GM23338 (cell line): ENCODE measurements around the gene SPINT1. TPM values are rescaled to one million over a fixed set of nuclear protein-coding genes. Genes with fewer than 3 reads are reported as not detected.

Experiments
- ATAC-seq: fragments of 200-7000 bp; cut with Tn5 transposase; 3 replicates; pipeline ENCODE4 v1.9.1; 2020
- DNase-seq: peaks from one replicate; pipeline ENCODE4 v3.0.0-alpha.2; 2015; ENCODE audit warnings: low spot score
- H2AFZ ChIP-seq: fragments of 200-600 bp; sonication (generic); 2 replicates; pipeline ENCODE4 v1.8.0; 2016; ENCODE audit warnings: antibody characterized with exemption, mild to moderate bottlenecking, moderate library complexity
- H3F3A ChIP-seq: fragments of 200-600 bp; sonication (generic); replicated peaks from 2 replicates; pipeline ENCODE4 v1.8.0; 2017; ENCODE audit warnings: antibody characterized with exemption, mixed run types, low read depth
- H3K27ac ChIP-seq: fragments of 200-600 bp; sonication (generic); 2 replicates; pipeline ENCODE4 v1.6.1; 2016; ENCODE audit warnings: low read depth
- H3K27me3 ChIP-seq: fragments of 200-600 bp; sonication (generic); 2 replicates; pipeline ENCODE4 v1.8.0; 2016; ENCODE audit warnings: mild to moderate bottlenecking, mixed run types, moderate library complexity; ENCODE audit not compliant: insufficient read depth
- H3K36me3 ChIP-seq: fragments of 200-600 bp; sonication (generic); 2 replicates; pipeline ENCODE4 v1.8.0; 2016; ENCODE audit warnings: mild to moderate bottlenecking; ENCODE audit not compliant: insufficient read depth
- H3K4me1 ChIP-seq: fragments of 200-600 bp; sonication (generic); 2 replicates; pipeline ENCODE4 v1.8.0; 2016; ENCODE audit warnings: mild to moderate bottlenecking, moderate library complexity; ENCODE audit not compliant: insufficient read depth
- H3K4me2 ChIP-seq: fragments of 200-600 bp; sonication (generic); 2 replicates; pipeline ENCODE4 v1.7.1; 2017; ENCODE audit warnings: mixed run types
- H3K4me3 ChIP-seq: fragments of 200-600 bp; sonication (generic); 2 replicates; pipeline ENCODE4 v1.6.1; 2016; ENCODE audit warnings: mixed run types
- H3K79me2 ChIP-seq: fragments of 200-600 bp; sonication (generic); replicated peaks from 2 replicates; pipeline ENCODE4 v1.8.0; 2017; ENCODE audit warnings: mild to moderate bottlenecking; ENCODE audit not compliant: insufficient read depth
- H3K9me2 ChIP-seq: fragments of 200-600 bp; sonication (generic); 2 replicates; pipeline ENCODE4 v1.8.0; 2017; ENCODE audit not compliant: insufficient read depth
- H4K20me1 ChIP-seq: fragments of 200-600 bp; sonication (generic); replicated peaks from 2 replicates; pipeline ENCODE4 v1.8.0; 2017; ENCODE audit warnings: mild to moderate bottlenecking; ENCODE audit not compliant: insufficient read depth
- H3K27ac Mint-ChIP-seq: 2 replicates; pipeline ENCODE4 v1.8.0; 2020; ENCODE audit warnings: inconsistent platforms, mild to moderate bottlenecking, moderate library complexity, mixed read lengths
- H3K27me3 Mint-ChIP-seq: 3 replicates; pipeline ENCODE4 v1.8.0; 2022; ENCODE audit warnings: low read depth, mild to moderate bottlenecking, moderate library complexity, mixed read lengths, inconsistent platforms; ENCODE audit not compliant: insufficient read depth, poor library complexity
- H3K36me3 Mint-ChIP-seq: 3 replicates; pipeline ENCODE4 v1.8.0; 2021; ENCODE audit warnings: low read depth, mild to moderate bottlenecking, inconsistent platforms, moderate library complexity, mixed read lengths
- H3K4me1 Mint-ChIP-seq: 3 replicates; pipeline ENCODE4 v1.8.0; 2020; ENCODE audit warnings: mild to moderate bottlenecking, inconsistent platforms, mixed read lengths
- H3K4me3 Mint-ChIP-seq: 3 replicates; pipeline ENCODE4 v1.8.0; 2021; ENCODE audit warnings: moderate library complexity, mild to moderate bottlenecking, inconsistent platforms, mixed read lengths
- H3K9me3 Mint-ChIP-seq: 3 replicates; pipeline ENCODE4 v1.8.0; 2020; ENCODE audit warnings: moderate library complexity, mild to moderate bottlenecking, inconsistent platforms, mixed read lengths
- CREB1 ChIP-seq: fragments of 250-450 bp; sonication (Bioruptor Pico); IDR thresholded peaks from 2 replicates; pipeline ENCODE4 v1.5.0; 2020; ENCODE audit warnings: low read depth, mild to moderate bottlenecking, moderate library complexity
- EZH2 ChIP-seq: fragments of 200-600 bp; sonication (generic); IDR thresholded peaks from one replicate; pipeline ENCODE4 v1.8.0; 2017; ENCODE audit warnings: antibody characterized with exemption, mild to moderate bottlenecking, low read depth; ENCODE audit not compliant: unreplicated experiment
- EZH2phosphoT487 ChIP-seq: fragments of 200-600 bp; sonication (generic); IDR thresholded peaks from one replicate; pipeline ENCODE4 v1.8.1; 2018; ENCODE audit warnings: antibody characterized with exemption; ENCODE audit not compliant: unreplicated experiment
- NANOG ChIP-seq: IDR thresholded peaks from 2 replicates; pipeline ENCODE4 v1.6.1; 2016; ENCODE audit warnings: antibody characterized with exemption, borderline replicate concordance
- POLR2AphosphoS5 ChIP-seq: IDR thresholded peaks from 2 replicates; pipeline ENCODE4 v1.6.1; 2016; ENCODE audit warnings: antibody characterized with exemption, low read depth
- STAT1 ChIP-seq: IDR thresholded peaks from one replicate; pipeline ENCODE4 v1.6.1; 2016; ENCODE audit warnings: antibody characterized with exemption; ENCODE audit not compliant: unreplicated experiment
- ZNF114 ChIP-seq: fragments of 250-450 bp; sonication (Bioruptor Pico); IDR thresholded peaks from 2 replicates; pipeline ENCODE4 v1.5.0; 2020; ENCODE audit warnings: mild to moderate bottlenecking, moderate library complexity
- polyA plus RNA-seq: library from polyadenylated mRNA; unstranded; fragments of >200 nt; fragmentation: Nextera tagmentation; extraction: Ambion mirVana; gene quantifications from 2 replicates; pipeline ENCODE4 v1.2.1, GENCODE V29; 2016
- total RNA-seq: library from RNA; depleted of rRNA; stranded (reverse); fragments of >200 nt; shearing (Covaris generic); gene quantifications from 2 replicates; pipeline ENCODE4 v1.2.3, GENCODE V29; 2014
- TF ChIP-seq, protein P1 (sequence below): IDR thresholded peaks from one replicate; pipeline ENCODE4 v1.6.1; 2018; ENCODE audit warnings: antibody characterized with exemption; ENCODE audit not compliant: unreplicated experiment
- TF ChIP-seq, protein P2 (sequence below), 2 experiments: fragments of 200-600 bp in 1 of 2; sonication (generic) in 1 of 2; conservative IDR thresholded peaks; 2 replicates each; pipeline versions ENCODE4 v1.5.1 to v1.6.1; 2016 to 2017; ENCODE audit warnings: antibody characterized with exemption in 2 of 2, low read depth in 2 of 2, mild to moderate bottlenecking in 2 of 2, moderate library complexity in 1 of 2
- TF ChIP-seq, protein P3 (sequence below): fragments of 250-450 bp; sonication (Bioruptor Pico); IDR thresholded peaks from 2 replicates; pipeline ENCODE4 v1.5.0; 2020; ENCODE audit warnings: mild to moderate bottlenecking, moderate library complexity

SPINT1 gene
- total and polyA plus RNA-seq, 2 experiments from 2014 or later, result 41.3 to 253 TPM

GRCh38 chr15:40857601-40858341 lies 13.9 kb downstream of the SPINT1 start:
- Mint-ChIP-seq H3K27ac (peak overlapping the region; percentile 87), H3K9me3 (no peaks in the 10 kb centered on the region), H3K4me3 (no peak overlapping the region; the same call in 2 of the 3 replicates), H3K4me1 (peaks cover 27% of the 10 kb centered on the region), H3K27me3 (peaks cover 10% of the 10 kb centered on the region), H3K36me3 (peaks cover 43% of the 10 kb centered on the region)
- Histone ChIP-seq H3K36me3 (peaks cover 4% of the 10 kb centered on the region), H2AFZ (no peak overlapping the region), H3K9me2 (no peaks in the 10 kb centered on the region), H3K4me1 (no peaks in the 10 kb centered on the region; the same call in 1 of the 2 replicates), H3K79me2 (no peaks in the 10 kb centered on the region), H3K4me3 (no peak overlapping the region), H3K27ac (peak overlapping the region; percentile 59), H3F3A (peaks cover 17% of the 10 kb centered on the region), H3K27me3 (no peaks in the 10 kb centered on the region), H3K4me2 (no peak overlapping the region), H4K20me1 (peaks cover 3% of the 10 kb centered on the region)
- DNase-seq (peak; percentile 87), ATAC-seq (peak; percentile 75)
- TF ChIP-seq ZNF114, result no peak
- no peak for TF ChIP-seq POLR2AphosphoS5
- TF ChIP-seq CREB1 (CRISPR knock-in tag), result no peak
- TF ChIP-seq EZH2phosphoT487, result no peak
- TF ChIP-seq NANOG, result no peak
- TF ChIP-seq, protein P1, sequence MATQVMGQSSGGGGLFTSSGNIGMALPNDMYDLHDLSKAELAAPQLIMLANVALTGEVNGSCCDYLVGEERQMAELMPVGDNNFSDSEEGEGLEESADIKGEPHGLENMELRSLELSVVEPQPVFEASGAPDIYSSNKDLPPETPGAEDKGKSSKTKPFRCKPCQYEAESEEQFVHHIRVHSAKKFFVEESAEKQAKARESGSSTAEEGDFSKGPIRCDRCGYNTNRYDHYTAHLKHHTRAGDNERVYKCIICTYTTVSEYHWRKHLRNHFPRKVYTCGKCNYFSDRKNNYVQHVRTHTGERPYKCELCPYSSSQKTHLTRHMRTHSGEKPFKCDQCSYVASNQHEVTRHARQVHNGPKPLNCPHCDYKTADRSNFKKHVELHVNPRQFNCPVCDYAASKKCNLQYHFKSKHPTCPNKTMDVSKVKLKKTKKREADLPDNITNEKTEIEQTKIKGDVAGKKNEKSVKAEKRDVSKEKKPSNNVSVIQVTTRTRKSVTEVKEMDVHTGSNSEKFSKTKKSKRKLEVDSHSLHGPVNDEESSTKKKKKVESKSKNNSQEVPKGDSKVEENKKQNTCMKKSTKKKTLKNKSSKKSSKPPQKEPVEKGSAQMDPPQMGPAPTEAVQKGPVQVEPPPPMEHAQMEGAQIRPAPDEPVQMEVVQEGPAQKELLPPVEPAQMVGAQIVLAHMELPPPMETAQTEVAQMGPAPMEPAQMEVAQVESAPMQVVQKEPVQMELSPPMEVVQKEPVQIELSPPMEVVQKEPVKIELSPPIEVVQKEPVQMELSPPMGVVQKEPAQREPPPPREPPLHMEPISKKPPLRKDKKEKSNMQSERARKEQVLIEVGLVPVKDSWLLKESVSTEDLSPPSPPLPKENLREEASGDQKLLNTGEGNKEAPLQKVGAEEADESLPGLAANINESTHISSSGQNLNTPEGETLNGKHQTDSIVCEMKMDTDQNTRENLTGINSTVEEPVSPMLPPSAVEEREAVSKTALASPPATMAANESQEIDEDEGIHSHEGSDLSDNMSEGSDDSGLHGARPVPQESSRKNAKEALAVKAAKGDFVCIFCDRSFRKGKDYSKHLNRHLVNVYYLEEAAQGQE, result no peak
- TF ChIP-seq, protein P2, sequence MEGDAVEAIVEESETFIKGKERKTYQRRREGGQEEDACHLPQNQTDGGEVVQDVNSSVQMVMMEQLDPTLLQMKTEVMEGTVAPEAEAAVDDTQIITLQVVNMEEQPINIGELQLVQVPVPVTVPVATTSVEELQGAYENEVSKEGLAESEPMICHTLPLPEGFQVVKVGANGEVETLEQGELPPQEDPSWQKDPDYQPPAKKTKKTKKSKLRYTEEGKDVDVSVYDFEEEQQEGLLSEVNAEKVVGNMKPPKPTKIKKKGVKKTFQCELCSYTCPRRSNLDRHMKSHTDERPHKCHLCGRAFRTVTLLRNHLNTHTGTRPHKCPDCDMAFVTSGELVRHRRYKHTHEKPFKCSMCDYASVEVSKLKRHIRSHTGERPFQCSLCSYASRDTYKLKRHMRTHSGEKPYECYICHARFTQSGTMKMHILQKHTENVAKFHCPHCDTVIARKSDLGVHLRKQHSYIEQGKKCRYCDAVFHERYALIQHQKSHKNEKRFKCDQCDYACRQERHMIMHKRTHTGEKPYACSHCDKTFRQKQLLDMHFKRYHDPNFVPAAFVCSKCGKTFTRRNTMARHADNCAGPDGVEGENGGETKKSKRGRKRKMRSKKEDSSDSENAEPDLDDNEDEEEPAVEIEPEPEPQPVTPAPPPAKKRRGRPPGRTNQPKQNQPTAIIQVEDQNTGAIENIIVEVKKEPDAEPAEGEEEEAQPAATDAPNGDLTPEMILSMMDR (conservative IDR thresholded peaks at IDR 0.05; ENCODE audit: low read depth in 2 of 2), result peak; percentile 92 to 94

DNA sequence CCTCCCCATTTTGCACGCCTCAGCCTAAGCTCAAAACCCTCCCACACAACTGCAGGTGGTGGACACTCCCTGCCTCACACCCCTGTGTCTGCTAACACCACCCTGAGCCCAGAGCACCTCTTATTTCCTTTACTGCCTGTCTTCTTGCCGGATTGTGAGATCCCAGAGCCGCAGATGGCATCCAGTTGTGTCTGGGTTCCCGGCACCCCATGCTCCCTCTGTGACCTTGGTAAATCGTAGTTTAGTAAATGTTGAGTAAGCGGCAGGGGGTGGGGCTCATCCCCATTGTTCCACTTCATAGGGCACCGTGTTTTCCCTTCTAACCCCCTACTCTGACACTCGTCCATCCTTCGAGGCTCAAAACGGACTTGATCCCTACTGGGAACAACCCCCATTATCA lies 14.9 kb downstream of the SPINT1 start:
- Histone ChIP-seq H3F3A (peaks cover 17% of the 10 kb centered on the region), H3K4me1 (no peaks in the 10 kb centered on the region; the same call in 1 of the 2 replicates), H3K4me3 (no peak overlapping the region), H4K20me1 (peaks cover 3% of the 10 kb centered on the region), H3K4me2 (no peak overlapping the region), H2AFZ (no peak overlapping the region), H3K27ac (no peak overlapping the region), H3K9me2 (no peaks in the 10 kb centered on the region), H3K36me3 (peaks cover under 1% of the 10 kb centered on the region), H3K27me3 (no peaks in the 10 kb centered on the region), H3K79me2 (no peaks in the 10 kb centered on the region)
- Mint-ChIP-seq H3K4me1 (peaks cover 27% of the 10 kb centered on the region), H3K9me3 (no peaks in the 10 kb centered on the region), H3K27ac (no peak overlapping the region), H3K4me3 (no peak overlapping the region; the same call in 2 of the 3 replicates), H3K27me3 (peaks cover 10% of the 10 kb centered on the region), H3K36me3 (peaks cover 38% of the 10 kb centered on the region)
- TF ChIP-seq CREB1 (CRISPR knock-in tag), result no peak
- TF ChIP-seq STAT1, result no peak
- TF ChIP-seq, protein P3, sequence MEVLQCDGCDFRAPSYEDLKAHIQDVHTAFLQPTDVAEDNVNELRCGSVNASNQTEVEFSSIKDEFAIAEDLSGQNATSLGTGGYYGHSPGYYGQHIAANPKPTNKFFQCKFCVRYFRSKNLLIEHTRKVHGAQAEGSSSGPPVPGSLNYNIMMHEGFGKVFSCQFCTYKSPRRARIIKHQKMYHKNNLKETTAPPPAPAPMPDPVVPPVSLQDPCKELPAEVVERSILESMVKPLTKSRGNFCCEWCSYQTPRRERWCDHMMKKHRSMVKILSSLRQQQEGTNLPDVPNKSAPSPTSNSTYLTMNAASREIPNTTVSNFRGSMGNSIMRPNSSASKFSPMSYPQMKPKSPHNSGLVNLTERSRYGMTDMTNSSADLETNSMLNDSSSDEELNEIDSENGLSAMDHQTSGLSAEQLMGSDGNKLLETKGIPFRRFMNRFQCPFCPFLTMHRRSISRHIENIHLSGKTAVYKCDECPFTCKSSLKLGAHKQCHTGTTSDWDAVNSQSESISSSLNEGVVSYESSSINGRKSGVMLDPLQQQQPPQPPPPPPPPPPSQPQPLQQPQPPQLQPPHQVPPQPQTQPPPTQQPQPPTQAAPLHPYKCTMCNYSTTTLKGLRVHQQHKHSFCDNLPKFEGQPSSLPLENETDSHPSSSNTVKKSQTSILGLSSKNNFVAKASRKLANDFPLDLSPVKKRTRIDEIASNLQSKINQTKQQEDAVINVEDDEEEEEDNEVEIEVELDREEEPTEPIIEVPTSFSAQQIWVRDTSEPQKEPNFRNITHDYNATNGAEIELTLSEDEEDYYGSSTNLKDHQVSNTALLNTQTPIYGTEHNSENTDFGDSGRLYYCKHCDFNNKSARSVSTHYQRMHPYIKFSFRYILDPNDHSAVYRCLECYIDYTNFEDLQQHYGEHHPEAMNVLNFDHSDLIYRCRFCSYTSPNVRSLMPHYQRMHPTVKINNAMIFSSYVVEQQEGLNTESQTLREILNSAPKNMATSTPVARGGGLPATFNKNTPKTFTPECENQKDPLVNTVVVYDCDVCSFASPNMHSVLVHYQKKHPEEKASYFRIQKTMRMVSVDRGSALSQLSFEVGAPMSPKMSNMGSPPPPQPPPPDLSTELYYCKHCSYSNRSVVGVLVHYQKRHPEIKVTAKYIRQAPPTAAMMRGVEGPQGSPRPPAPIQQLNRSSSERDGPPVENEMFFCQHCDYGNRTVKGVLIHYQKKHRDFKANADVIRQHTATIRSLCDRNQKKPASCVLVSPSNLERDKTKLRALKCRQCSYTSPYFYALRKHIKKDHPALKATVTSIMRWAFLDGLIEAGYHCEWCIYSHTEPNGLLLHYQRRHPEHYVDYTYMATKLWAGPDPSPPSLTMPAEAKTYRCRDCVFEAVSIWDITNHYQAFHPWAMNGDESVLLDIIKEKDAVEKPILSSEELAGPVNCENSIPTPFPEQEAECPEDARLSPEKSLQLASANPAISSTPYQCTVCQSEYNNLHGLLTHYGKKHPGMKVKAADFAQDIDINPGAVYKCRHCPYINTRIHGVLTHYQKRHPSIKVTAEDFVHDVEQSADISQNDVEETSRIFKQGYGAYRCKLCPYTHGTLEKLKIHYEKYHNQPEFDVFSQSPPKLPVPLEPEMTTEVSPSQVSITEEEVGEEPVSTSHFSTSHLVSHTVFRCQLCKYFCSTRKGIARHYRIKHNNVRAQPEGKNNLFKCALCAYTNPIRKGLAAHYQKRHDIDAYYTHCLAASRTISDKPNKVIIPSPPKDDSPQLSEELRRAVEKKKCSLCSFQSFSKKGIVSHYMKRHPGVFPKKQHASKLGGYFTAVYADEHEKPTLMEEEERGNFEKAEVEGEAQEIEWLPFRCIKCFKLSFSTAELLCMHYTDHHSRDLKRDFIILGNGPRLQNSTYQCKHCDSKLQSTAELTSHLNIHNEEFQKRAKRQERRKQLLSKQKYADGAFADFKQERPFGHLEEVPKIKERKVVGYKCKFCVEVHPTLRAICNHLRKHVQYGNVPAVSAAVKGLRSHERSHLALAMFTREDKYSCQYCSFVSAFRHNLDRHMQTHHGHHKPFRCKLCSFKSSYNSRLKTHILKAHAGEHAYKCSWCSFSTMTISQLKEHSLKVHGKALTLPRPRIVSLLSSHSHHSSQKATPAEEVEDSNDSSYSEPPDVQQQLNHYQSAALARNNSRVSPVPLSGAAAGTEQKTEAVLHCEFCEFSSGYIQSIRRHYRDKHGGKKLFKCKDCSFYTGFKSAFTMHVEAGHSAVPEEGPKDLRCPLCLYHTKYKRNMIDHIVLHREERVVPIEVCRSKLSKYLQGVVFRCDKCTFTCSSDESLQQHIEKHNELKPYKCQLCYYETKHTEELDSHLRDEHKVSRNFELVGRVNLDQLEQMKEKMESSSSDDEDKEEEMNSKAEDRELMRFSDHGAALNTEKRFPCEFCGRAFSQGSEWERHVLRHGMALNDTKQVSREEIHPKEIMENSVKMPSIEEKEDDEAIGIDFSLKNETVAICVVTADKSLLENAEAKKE, result no peak
- TF ChIP-seq EZH2, result no peak
- no peak for DNase-seq
- ATAC-seq, result no peak
